ENCODE results near the gene IVL.

Gene IVL

GRCh38 chr1:152876827-152877226 is 31.5 kb upstream of the IVL start:
- intact Hi-C loops (cut with DNase I; ENCODE audit: low total_unique reads), result no loop called here
- no peaks in the 10 kb centered on the region for H3K27me3 ChIP-seq
- no peak for DNase-seq
- no peaks in the 10 kb centered on the region for H3K9me3 ChIP-seq
- H3K27ac ChIP-seq, result no peak overlapping the region
- H3K4me3 ChIP-seq, result no peak overlapping the region
- no peak for TF ChIP-seq CTCF (IDR thresholded peaks at IDR 0.05)
- H3K36me3 ChIP-seq, result no peaks in the 10 kb centered on the region
- no peaks in the 10 kb centered on the region for H3K4me1 ChIP-seq

- no peaks in the 10 kb centered on the region for H3K36me3 ChIP-seq
- intact Hi-C loops (cut with DNase I; ENCODE audit: low total_unique reads), result no loop called here
- H3K27me3 ChIP-seq, result no peaks in the 10 kb centered on the region
- H3K9me3 ChIP-seq, result no peaks in the 10 kb centered on the region
- H3K27ac ChIP-seq, result no peak within 1 kb of the TSS
- no peak within 1 kb of the TSS for H3K4me3 ChIP-seq
- no peak for TF ChIP-seq CTCF (IDR thresholded peaks at IDR 0.05)
- DNase-seq, result no peak
- no peaks in the 10 kb centered on the region for H3K4me1 ChIP-seq
These were observed 30.3 kb upstream of the IVL start, which contains the start of gene SMCP for GRCh38 chr1:152878042-152878441. SMCP (plus strand) TSS chr1:152878322; CDS start chr1:152884423, 6,101 bp downstream.

GRCh38 chr1:152879559-152880198 is 28.7 kb upstream of the IVL start:
- Histone ChIP-seq H3K27ac (no peak overlapping the region), H3K4me1 (peaks cover 0 to 5% (median 2%) of the 10 kb centered on the region in 4 donors), H3K27me3 (no peaks in the 10 kb centered on the region), H3K9me3 (no peaks in the 10 kb centered on the region), H3K4me3 (no peak overlapping the region), H3K36me3 (no peaks in the 10 kb centered on the region)
- no peak for TF ChIP-seq CTCF (IDR thresholded peaks at IDR 0.05)
- intact Hi-C loops (cut with DNase I; ENCODE audit: low total_unique reads), result no loop called here
- no peak for DNase-seq

GRCh38 chr1:152880316-152880715 is 28.0 kb upstream of the IVL start:
- intact Hi-C loops (cut with DNase I; ENCODE audit: low total_unique reads), result no loop called here
- H3K27me3 ChIP-seq, result no peaks in the 10 kb centered on the region
- DNase-seq, result no peak
- no peaks in the 10 kb centered on the region for H3K9me3 ChIP-seq
- H3K36me3 ChIP-seq, result no peaks in the 10 kb centered on the region
- H3K4me3 ChIP-seq, result no peak overlapping the region
- TF ChIP-seq CTCF (IDR thresholded peaks at IDR 0.05), result no peak
- H3K4me1 ChIP-seq, result peaks cover 0 to 12% (median 3%) of the 10 kb centered on the region in 4 donors
- H3K27ac ChIP-seq, result no peak overlapping the region

GRCh38 chr1:152880907-152881306 is 27.4 kb upstream of the IVL start:
- intact Hi-C loops (cut with DNase I; ENCODE audit: low total_unique reads), result no loop called here
- no peak for TF ChIP-seq CTCF (IDR thresholded peaks at IDR 0.05)
- Histone ChIP-seq H3K4me1 (peaks cover 0 to 18% (median 5%) of the 10 kb centered on the region in 4 donors), H3K27ac (no peak overlapping the region), H3K27me3 (no peaks in the 10 kb centered on the region), H3K36me3 (no peaks in the 10 kb centered on the region), H3K4me3 (no peak overlapping the region), H3K9me3 (no peaks in the 10 kb centered on the region)
- no peak for DNase-seq

Data from tibial artery (tissue), 4 donors.